ENCODE measurements around the gene SLPI.

The SLPI gene

GRCh38 chr20:45211569-45212474 is 42.5 kb downstream of the SLPI start:
- no peak for DNase-seq

GRCh38 chr20:45209924-45210323 is 44.4 kb downstream of the SLPI start:
- DNase-seq, result no peak

- DNase-seq, result no peak
These were observed 47.6 kb downstream of the SLPI start, which contains the start of gene SEMG1 for GRCh38 chr20:45206725-45207124. TSS of gene SEMG1 (plus strand) at chr20:45207033. CDS start at chr20:45207054, 21 bp downstream.

Data from activated CD4-positive, alpha-beta T cell treated with anti-CD3 and anti-CD28 coated beads, Interleukin-2, Interleukin-6, amounts not matched to agents 100 ng/mL and 50 ng/mL, durations not matched to agents 16 hours and 8 hours (primary cell).